ENCODE measurements around the gene MELTF.

MELTF gene

GRCh38 chr3:196976941-196977340, 52.7 kb downstream of the MELTF start:
- peak overlapping the region; percentile 34 for H3K4me3 ChIP-seq (ENCODE audit: low read length)
- peak; percentile 59 for DNase-seq (ENCODE audit: low read depth, low spot score)

GRCh38 chr3:196975349-196975748, 54.3 kb downstream of the MELTF start:
- H3K4me3 ChIP-seq (ENCODE audit: low read length), result no peak overlapping the region
- DNase-seq (ENCODE audit: low read depth, low spot score), result no peak

- no peak overlapping the region for H3K4me3 ChIP-seq (ENCODE audit: low read length)
- DNase-seq (ENCODE audit: low read depth, low spot score), result no peak
These were observed 55.0 kb downstream of the MELTF start for GRCh38 chr3:196974661-196975060.

GRCh38 chr3:196971094-196971698, 58.4 kb downstream of the MELTF start:
- DNase-seq (ENCODE audit: low read depth, low spot score), result no peak
- no peak overlapping the region for H3K4me3 ChIP-seq (ENCODE audit: low read length)

GRCh38 chr3:196970547-196971093, 59.0 kb downstream of the MELTF start:
- no peak for DNase-seq (ENCODE audit: low read depth, low spot score)
- H3K4me3 ChIP-seq (ENCODE audit: low read length), result no peak overlapping the region

GRCh38 chr3:196969660-196970546, 59.7 kb downstream of the MELTF start:
- DNase-seq (ENCODE audit: low read depth, low spot score), result peak; percentile 35
- H3K4me3 ChIP-seq (ENCODE audit: low read length), result peak overlapping the region; percentile 59

GRCh38 chr3:196969134-196969659, 60.4 kb downstream of the MELTF start:
- H3K4me3 ChIP-seq (ENCODE audit: low read length), result peak overlapping the region; percentile 59
- DNase-seq (ENCODE audit: low read depth, low spot score), result no peak

GRCh38 chr3:196968233-196969133, 61.1 kb downstream of the MELTF start, which contains the start of gene PIGZ:
Gene PIGZ (minus strand): TSS chr3:196968833. CDS start chr3:196952031, 16,802 bp downstream.
- no peak for DNase-seq (ENCODE audit: low read depth, low spot score)
- peak within 1 kb of the TSS; percentile 59 for H3K4me3 ChIP-seq (ENCODE audit: low read length)

- H3K4me3 ChIP-seq (ENCODE audit: low read length), result peak overlapping the region; percentile 50
- no peak for DNase-seq (ENCODE audit: low read depth, low spot score)
These were observed 62.0 kb downstream of the MELTF start for GRCh38 chr3:196967412-196968232.

- no peak overlapping the region for H3K4me3 ChIP-seq (ENCODE audit: low read length)
These were observed 62.9 kb downstream of the MELTF start for GRCh38 chr3:196966526-196967401.

GRCh38 chr3:196965804-196966173, 63.8 kb downstream of the MELTF start:
- DNase-seq (ENCODE audit: low read depth, low spot score), result no peak
- no peak overlapping the region for H3K4me3 ChIP-seq (ENCODE audit: low read length)

More at GRCh38 chr3:196966526-196967401, 62.9 kb downstream of the MELTF start:
- DNase-seq (ENCODE audit: low read depth, low spot score), result no peak

GRCh38 chr3:196965112-196965803, 64.4 kb downstream of the MELTF start:
- no peak for DNase-seq (ENCODE audit: low read depth, low spot score)
- no peak overlapping the region for H3K4me3 ChIP-seq (ENCODE audit: low read length)

GRCh38 chr3:196963631-196963953, 66.0 kb downstream of the MELTF start:
- peak overlapping the region; percentile 13 for H3K4me3 ChIP-seq (ENCODE audit: low read length)
- DNase-seq (ENCODE audit: low read depth, low spot score), result no peak

- H3K4me3 ChIP-seq (ENCODE audit: low read length), result peak overlapping the region; percentile 13
- DNase-seq (ENCODE audit: low read depth, low spot score), result peak; percentile 83
These were observed 66.5 kb downstream of the MELTF start for GRCh38 chr3:196962930-196963630.

- DNase-seq (ENCODE audit: low read depth, low spot score), result no peak
- no peak overlapping the region for H3K4me3 ChIP-seq (ENCODE audit: low read length)
These were observed 67.3 kb downstream of the MELTF start for GRCh38 chr3:196962108-196962929.

Data from Jurkat, Clone E6-1 (cell line).